Activated naive CD4-positive, alpha-beta T cell treated with anti-CD3 and anti-CD28 coated beads, Interleukin-2, amount 10 ng/mL, durations not matched to agents 5 hours and 36 hours (primary cell): ENCODE data around the gene SMG7. TPM values are rescaled to one million over a fixed set of nuclear protein-coding genes. Genes with fewer than 3 reads are reported as not detected.

Experiments used
- total RNA-seq, 2 experiments: library from RNA; stranded (reverse); gene quantifications; one replicate each; pipeline ENCODE4 v1.2.3, GENCODE V29; 2021

Gene SMG7
- total RNA-seq: 10 to 100 TPM; 56.9 to 60.8 TPM

GRCh38 chr1:183472488-183473216, at the start of gene SMG7:
Gene SMG7 (plus strand): TSS chr1:183472499. CDS start chr1:183472621, 122 bp downstream.

GRCh38 chr1:183590244-183591191, 118.2 kb downstream of the SMG7 start, which contains the start of gene NCF2:
Gene NCF2 (minus strand): TSS chr1:183590459. CDS start chr1:183590329, 130 bp downstream.

Other genes with a start within 250 kb of the SMG7 start
- under 1 TPM; 0.05 to 0.14 TPM for gene NMNAT2, start 54.1 kb upstream of the SMG7 start, total RNA-seq
- gene NCF2, start 118.0 kb downstream of the SMG7 start, total RNA-seq: 10 to 100 TPM; 11.7 to 12.9 TPM
- 100 to 1,000 TPM; 207 to 211 TPM for gene ARPC5, start 163.3 kb downstream of the SMG7 start, total RNA-seq
- not detected for gene APOBEC4, start 180.8 kb downstream of the SMG7 start, total RNA-seq